ENCODE results near the gene RPS18.

GRCh38 chr6:33277663-33278391 lies 6.0 kb downstream of the RPS18 start:
- TF ChIP-seq, protein P1, sequence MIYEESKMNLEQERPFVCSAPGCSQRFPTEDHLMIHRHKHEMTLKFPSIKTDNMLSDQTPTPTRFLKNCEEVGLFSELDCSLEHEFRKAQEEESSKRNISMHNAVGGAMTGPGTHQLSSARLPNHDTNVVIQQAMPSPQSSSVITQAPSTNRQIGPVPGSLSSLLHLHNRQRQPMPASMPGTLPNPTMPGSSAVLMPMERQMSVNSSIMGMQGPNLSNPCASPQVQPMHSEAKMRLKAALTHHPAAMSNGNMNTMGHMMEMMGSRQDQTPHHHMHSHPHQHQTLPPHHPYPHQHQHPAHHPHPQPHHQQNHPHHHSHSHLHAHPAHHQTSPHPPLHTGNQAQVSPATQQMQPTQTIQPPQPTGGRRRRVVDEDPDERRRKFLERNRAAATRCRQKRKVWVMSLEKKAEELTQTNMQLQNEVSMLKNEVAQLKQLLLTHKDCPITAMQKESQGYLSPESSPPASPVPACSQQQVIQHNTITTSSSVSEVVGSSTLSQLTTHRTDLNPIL (CRISPR knock-in tag; IDR thresholded peaks at IDR 0.05; ENCODE audit: low read depth) = no peak
- TF ChIP-seq ZC3H10 (CRISPR knock-in tag; IDR thresholded peaks at IDR 0.05) (no peak), RARB (CRISPR knock-in tag; IDR thresholded peaks at IDR 0.05) (no peak)
